ENCODE measurements around the gene KIF18A. TPM values are rescaled to one million over a fixed set of nuclear protein-coding genes. Genes with fewer than 3 reads are reported as not detected.
"Not testable (repeated sequence)": the region's sequence is repeated elsewhere in the genome, so short reads cannot be mapped to it uniquely, and the experiment has no call there.

The KIF18A gene
- total and polyA plus RNA-seq, 3 experiments from 2014 or later: 0.53 to 10.9 (median 10.8) TPM

DNA sequence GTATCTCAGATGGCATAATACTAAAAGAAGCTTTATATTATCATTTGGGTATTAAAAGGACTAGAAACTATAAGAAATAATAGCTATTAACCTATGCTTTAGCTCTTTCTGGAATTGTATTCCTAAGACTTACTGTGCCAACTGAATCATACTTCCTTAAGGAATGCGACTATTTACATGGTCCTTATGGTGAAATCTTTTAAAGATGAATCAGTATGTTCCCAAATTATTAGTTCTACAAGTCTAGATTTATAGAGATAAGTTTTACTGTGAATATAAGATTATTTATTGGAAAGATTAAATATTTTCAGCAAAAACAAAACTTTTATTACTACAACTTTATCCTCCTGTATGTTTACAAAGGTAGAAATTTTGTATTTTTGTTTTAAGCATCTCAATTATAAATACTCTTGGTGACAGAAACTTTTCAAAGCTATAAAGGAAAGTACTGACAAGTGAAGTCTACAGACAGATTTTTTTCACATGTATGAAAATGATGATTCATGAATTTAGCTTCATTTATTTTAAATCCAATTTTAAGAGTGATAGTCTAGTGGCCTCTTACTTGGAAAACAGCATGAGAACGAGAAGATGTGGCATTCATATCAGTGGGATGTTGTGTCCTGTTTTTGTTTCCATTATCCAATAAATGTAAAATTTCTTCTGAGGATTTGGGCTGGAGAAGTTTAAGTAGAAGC is 17.8 kb downstream of the KIF18A start:
- Histone ChIP-seq H3K4me3 (ENCODE audit: low read length) (no peak overlapping the region), H3K27me3 (ENCODE audit: insufficient read depth, low read length, poor library complexity, severe bottlenecking) (no peaks in the 10 kb centered on the region), H3K36me3 (ENCODE audit: insufficient read depth, low read length) (no peaks in the 10 kb centered on the region), H3K4me1 (ENCODE audit: insufficient read depth, low read length) (no peaks in the 10 kb centered on the region), H3K9me3 (ENCODE audit: low read length) (no peaks in the 10 kb centered on the region), H3K27ac (ENCODE audit: low read depth, low read length) (no peak overlapping the region)
- no peaks in the 10 kb centered on the region for H3K9me3 Mint-ChIP-seq
- H3K36me3 Mint-ChIP-seq: peaks cover 0 to 2% (median 0%) of the 10 kb centered on the region in 3 donors
- CTCF ChIA-PET: no interaction called here
- no peak overlapping the region for H3K27ac Mint-ChIP-seq
- DNase-seq: no peak
- peaks cover 0 to 2% (median under 1%) of the 10 kb centered on the region in 3 donors for H3K4me1 Mint-ChIP-seq
- POLR2A ChIA-PET: no interaction called here
- H3K4me3 Mint-ChIP-seq: no peak overlapping the region
- H3K27me3 Mint-ChIP-seq: no peaks in the 10 kb centered on the region

DNA sequence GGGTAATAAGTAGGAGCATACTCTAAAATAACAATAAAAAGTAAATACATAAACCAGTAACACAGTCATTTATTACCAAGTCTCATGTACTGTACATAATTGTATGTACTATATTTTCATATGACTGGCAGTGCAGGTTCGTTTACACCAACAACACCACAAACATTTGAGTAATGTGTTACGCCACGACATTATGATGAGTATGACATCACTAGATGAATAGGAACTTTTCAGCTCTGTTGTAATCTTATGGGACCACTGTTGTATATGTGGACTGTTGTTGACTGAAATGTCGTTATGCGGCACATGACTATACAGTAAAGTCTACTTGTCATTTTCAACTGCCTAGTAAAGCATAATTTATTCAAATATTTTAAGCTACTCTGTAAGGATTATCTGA is 18.6 kb downstream of the KIF18A start:
- POLR2A ChIA-PET: no interaction called here
- no peaks in the 10 kb centered on the region for H3K27me3 ChIP-seq (ENCODE audit: insufficient read depth, low read length, poor library complexity, severe bottlenecking)
- H3K9me3 ChIP-seq (ENCODE audit: low read length): no peaks in the 10 kb centered on the region
- H3K27ac ChIP-seq (ENCODE audit: low read depth, low read length): no peak overlapping the region
- H3K27me3 Mint-ChIP-seq: no peaks in the 10 kb centered on the region
- H3K4me3 ChIP-seq (ENCODE audit: low read length): no peak overlapping the region
- CTCF ChIA-PET: no interaction called here
- no peaks in the 10 kb centered on the region for H3K4me1 ChIP-seq (ENCODE audit: insufficient read depth, low read length)
- DNase-seq: no peak
- no peak overlapping the region for H3K27ac Mint-ChIP-seq
- peaks cover 0 to 2% (median 0%) of the 10 kb centered on the region in 3 donors for H3K36me3 Mint-ChIP-seq
- H3K36me3 ChIP-seq (ENCODE audit: insufficient read depth, low read length): no peaks in the 10 kb centered on the region
- no peaks in the 10 kb centered on the region for H3K4me1 Mint-ChIP-seq
- no peak overlapping the region for H3K4me3 Mint-ChIP-seq
- no peaks in the 10 kb centered on the region for H3K9me3 Mint-ChIP-seq

DNA sequence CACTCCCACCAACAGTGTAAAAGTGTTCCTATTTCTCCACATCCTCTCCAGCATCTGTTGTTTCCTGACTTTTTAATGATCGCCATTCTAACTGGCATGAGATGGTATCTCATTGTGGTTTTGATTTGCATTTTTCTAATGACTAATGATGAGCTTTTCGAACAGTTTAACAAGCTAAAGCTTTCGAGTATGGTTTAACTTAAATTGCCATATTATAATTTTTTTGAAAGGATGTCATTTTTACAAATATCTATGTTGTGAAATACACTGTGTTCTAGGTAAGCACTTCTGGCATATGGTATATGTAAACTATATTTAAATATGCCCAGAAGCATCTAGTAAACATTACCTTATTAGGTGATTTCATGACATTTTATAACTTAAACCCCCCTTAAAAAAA is 20.3 kb downstream of the KIF18A start:
- CTCF ChIA-PET; H3K4me3 Mint-ChIP-seq; H3K9me3 ChIP-seq (ENCODE audit: low read length); H3K4me1 Mint-ChIP-seq; DNase-seq; H3K27ac Mint-ChIP-seq; POLR2A ChIA-PET; H3K27me3 Mint-ChIP-seq; H3K9me3 Mint-ChIP-seq; H3K36me3 Mint-ChIP-seq; H3K27ac ChIP-seq (ENCODE audit: low read depth, low read length); H3K27me3 ChIP-seq (ENCODE audit: insufficient read depth, low read length, poor library complexity, severe bottlenecking); H3K36me3 ChIP-seq (ENCODE audit: insufficient read depth, low read length); H3K4me3 ChIP-seq (ENCODE audit: low read length); H3K4me1 ChIP-seq (ENCODE audit: insufficient read depth, low read length): not testable (repeated sequence)

DNA sequence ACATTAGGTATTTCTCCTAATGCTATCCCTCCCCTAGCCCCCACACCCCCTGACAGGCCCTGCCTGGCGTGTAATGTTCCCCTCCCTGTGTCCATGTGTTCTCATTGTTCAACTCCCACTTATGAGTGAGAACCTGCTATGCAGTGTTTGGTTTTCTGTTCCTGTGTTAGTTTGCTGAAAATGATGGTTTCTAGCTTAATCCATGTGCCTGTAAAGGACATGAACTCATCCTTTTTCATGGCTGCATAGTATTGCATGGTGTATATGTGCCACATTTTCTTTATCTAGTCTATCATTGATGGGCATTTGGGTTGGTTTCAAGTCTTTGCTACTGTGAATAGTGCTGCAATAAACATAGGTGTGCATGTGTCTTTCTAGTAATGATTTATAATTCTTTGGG is 20.8 kb downstream of the KIF18A start:
- H3K4me1 ChIP-seq (ENCODE audit: insufficient read depth, low read length); CTCF ChIA-PET; H3K36me3 Mint-ChIP-seq; H3K9me3 ChIP-seq (ENCODE audit: low read length); H3K36me3 ChIP-seq (ENCODE audit: insufficient read depth, low read length); H3K4me3 Mint-ChIP-seq; DNase-seq; H3K27me3 ChIP-seq (ENCODE audit: insufficient read depth, low read length, poor library complexity, severe bottlenecking); H3K4me1 Mint-ChIP-seq; H3K4me3 ChIP-seq (ENCODE audit: low read length); H3K9me3 Mint-ChIP-seq; H3K27me3 Mint-ChIP-seq; POLR2A ChIA-PET; H3K27ac ChIP-seq (ENCODE audit: low read depth, low read length): not testable (repeated sequence)
- peak overlapping the region in 1 of 8 donors; percentile 17 for H3K27ac Mint-ChIP-seq

DNA sequence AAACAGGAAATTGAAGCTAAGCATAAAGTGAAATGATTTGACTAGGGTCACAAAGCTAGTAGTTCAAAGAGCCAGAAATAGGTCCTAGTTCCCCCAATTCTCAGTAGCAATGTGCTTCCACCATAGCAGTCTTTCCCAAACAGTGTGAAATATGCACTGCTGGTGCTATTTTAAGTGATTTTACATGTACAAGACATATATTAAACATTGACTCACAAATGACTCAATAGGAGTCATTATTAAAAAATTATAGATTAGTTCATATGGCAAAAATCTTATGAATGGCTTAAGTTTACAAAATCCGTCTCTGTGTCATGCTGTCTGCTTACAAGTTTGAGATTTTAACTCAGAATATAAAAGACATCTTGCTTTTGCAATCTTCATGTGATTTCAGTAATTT is 21.4 kb downstream of the KIF18A start:
- H3K27me3 Mint-ChIP-seq: no peaks in the 10 kb centered on the region
- H3K36me3 Mint-ChIP-seq: peaks cover 0 to 2% (median 0%) of the 10 kb centered on the region in 3 donors
- H3K4me3 ChIP-seq (ENCODE audit: low read length): no peak overlapping the region
- no peak overlapping the region for H3K4me3 Mint-ChIP-seq
- H3K9me3 Mint-ChIP-seq: no peaks in the 10 kb centered on the region
- H3K36me3 ChIP-seq (ENCODE audit: insufficient read depth, low read length): no peaks in the 10 kb centered on the region
- no peaks in the 10 kb centered on the region for H3K4me1 Mint-ChIP-seq
- H3K27ac ChIP-seq (ENCODE audit: low read depth, low read length): no peak overlapping the region
- H3K4me1 ChIP-seq (ENCODE audit: insufficient read depth, low read length): no peaks in the 10 kb centered on the region
- H3K9me3 ChIP-seq (ENCODE audit: low read length): no peaks in the 10 kb centered on the region
- POLR2A ChIA-PET: no interaction called here
- no peak for DNase-seq
- no peaks in the 10 kb centered on the region for H3K27me3 ChIP-seq (ENCODE audit: insufficient read depth, low read length, poor library complexity, severe bottlenecking)
- no peak overlapping the region for H3K27ac Mint-ChIP-seq
- CTCF ChIA-PET: no interaction called here

DNA sequence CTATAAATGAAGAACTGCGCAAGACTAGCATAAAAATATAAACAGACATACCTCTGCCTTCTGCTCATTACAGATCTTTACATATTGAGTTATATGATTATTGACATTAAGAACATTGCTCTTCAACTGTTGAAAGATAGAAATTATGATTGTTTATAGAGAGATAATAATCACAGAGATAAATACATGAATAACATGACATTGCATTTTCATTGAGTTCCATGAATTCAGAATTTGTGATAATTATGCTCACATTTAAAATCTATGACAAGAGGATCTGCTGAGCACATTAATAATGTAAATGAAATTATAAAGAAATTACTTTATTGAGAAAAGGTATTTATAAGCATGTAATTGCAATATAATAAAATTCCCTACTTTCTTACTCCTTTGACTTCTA is 24.8 kb downstream of the KIF18A start:
- ChIA-PET CTCF (no interaction called here), POLR2A (no interaction called here)
- Histone ChIP-seq H3K36me3 (ENCODE audit: insufficient read depth, low read length) (no peaks in the 10 kb centered on the region), H3K4me1 (ENCODE audit: insufficient read depth, low read length) (no peaks in the 10 kb centered on the region), H3K27me3 (ENCODE audit: insufficient read depth, low read length, poor library complexity, severe bottlenecking) (no peaks in the 10 kb centered on the region), H3K4me3 (ENCODE audit: low read length) (no peak overlapping the region), H3K27ac (ENCODE audit: low read depth, low read length) (no peak overlapping the region), H3K9me3 (ENCODE audit: low read length) (no peaks in the 10 kb centered on the region)
- Mint-ChIP-seq H3K9me3 (no peaks in the 10 kb centered on the region), H3K36me3 (peaks cover 0 to 2% (median 0%) of the 10 kb centered on the region in 3 donors), H3K4me3 (no peak overlapping the region), H3K27me3 (no peaks in the 10 kb centered on the region), H3K4me1 (peaks cover 0 to 3% (median 0%) of the 10 kb centered on the region in 3 donors), H3K27ac (no peak overlapping the region)
- no peak for DNase-seq

DNA sequence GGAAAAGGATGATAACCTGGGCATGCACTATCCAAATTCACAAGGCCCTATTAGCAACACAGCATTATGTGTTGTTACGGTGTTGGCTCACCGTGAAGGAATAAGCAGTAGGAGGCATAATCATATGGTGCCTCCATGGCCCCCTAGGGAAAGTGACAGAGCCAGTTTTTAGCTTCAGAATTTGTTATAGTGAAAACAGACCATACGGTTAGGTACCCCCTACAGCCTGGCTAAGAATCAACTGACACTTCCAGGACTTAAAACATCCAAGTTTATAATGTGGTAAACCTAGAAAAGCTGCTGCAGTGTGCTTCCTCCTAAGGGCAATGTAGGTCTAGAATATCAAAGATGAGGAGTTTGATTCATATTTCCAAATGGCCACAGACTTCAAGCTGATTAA is 30.4 kb downstream of the KIF18A start:
- Mint-ChIP-seq H3K4me3 (no peak overlapping the region), H3K27me3 (no peaks in the 10 kb centered on the region), H3K36me3 (no peaks in the 10 kb centered on the region), H3K9me3 (no peaks in the 10 kb centered on the region), H3K27ac (no peak overlapping the region), H3K4me1 (peaks cover 0 to 14% (median 0%) of the 10 kb centered on the region in 3 donors)
- no peak overlapping the region for H3K27ac ChIP-seq (ENCODE audit: low read depth, low read length)
- no peaks in the 10 kb centered on the region for H3K9me3 ChIP-seq (ENCODE audit: low read length)
- H3K27me3 ChIP-seq (ENCODE audit: insufficient read depth, low read length, poor library complexity, severe bottlenecking): no peaks in the 10 kb centered on the region
- no peaks in the 10 kb centered on the region for H3K4me1 ChIP-seq (ENCODE audit: insufficient read depth, low read length)
- POLR2A ChIA-PET: no interaction called here
- H3K4me3 ChIP-seq (ENCODE audit: low read length): no peak overlapping the region
- no peaks in the 10 kb centered on the region for H3K36me3 ChIP-seq (ENCODE audit: insufficient read depth, low read length)
- DNase-seq: no peak
- CTCF ChIA-PET: no interaction called here

DNA sequence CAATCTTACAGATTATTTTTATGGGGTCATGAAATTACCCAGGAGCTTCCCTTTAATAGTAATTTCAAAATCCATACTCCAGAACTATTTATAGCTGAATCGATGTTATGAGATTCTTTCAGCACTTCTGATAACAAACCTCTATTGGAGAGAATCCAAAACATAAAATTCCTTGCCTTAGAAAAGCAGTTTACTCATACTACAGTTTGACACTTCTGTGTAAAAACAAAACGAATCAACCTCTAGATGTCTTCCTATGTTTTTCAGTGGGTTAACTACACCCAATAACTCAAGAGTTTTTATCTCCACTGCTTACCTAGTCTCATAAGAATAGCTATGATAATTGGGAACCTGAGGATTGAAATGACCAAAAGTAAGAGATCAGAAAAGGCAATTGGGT is 35.6 kb downstream of the KIF18A start:
- no peaks in the 10 kb centered on the region for H3K36me3 ChIP-seq (ENCODE audit: insufficient read depth, low read length)
- no peaks in the 10 kb centered on the region for H3K4me1 ChIP-seq (ENCODE audit: insufficient read depth, low read length)
- no peak overlapping the region for H3K4me3 ChIP-seq (ENCODE audit: low read length)
- no peak overlapping the region for H3K4me3 Mint-ChIP-seq
- no peaks in the 10 kb centered on the region for H3K9me3 ChIP-seq (ENCODE audit: low read length)
- DNase-seq: no peak
- H3K27ac ChIP-seq (ENCODE audit: low read depth, low read length): no peak overlapping the region
- ChIA-PET POLR2A (interaction anchor here (0.7 kb wide), 1 partner anchor 647 kb away, joined by 4 read pairs; no protein-coding TSS in a partner anchor), CTCF (no interaction called here)
- H3K9me3 Mint-ChIP-seq: no peaks in the 10 kb centered on the region
- no peaks in the 10 kb centered on the region for H3K36me3 Mint-ChIP-seq
- H3K4me1 Mint-ChIP-seq: peaks cover 0 to 11% (median 0%) of the 10 kb centered on the region in 3 donors
- peak overlapping the region in 1 of 8 donors; percentile 6 for H3K27ac Mint-ChIP-seq
- no peaks in the 10 kb centered on the region for H3K27me3 ChIP-seq (ENCODE audit: insufficient read depth, low read length, poor library complexity, severe bottlenecking)
- no peaks in the 10 kb centered on the region for H3K27me3 Mint-ChIP-seq

DNA sequence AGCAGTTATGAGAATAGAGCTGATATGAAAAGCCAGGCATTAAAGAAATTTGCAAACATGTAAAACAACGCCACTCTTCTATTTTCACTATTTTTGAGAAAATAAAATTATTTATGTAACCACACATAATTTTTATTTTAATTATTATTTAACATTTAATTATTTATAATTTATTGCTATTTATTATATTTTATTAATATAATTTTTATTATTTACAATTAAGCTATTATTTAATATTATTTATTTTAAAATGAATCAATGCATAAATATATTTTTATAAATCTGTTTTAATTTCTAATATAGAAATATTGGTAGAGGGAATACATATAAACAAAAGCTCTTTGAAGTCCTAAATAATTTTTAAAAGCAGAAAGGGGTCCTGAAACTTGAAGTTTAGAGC is 36.7 kb downstream of the KIF18A start:
- Histone ChIP-seq H3K27ac (ENCODE audit: low read depth, low read length) (no peak overlapping the region), H3K4me3 (ENCODE audit: low read length) (no peak overlapping the region), H3K4me1 (ENCODE audit: insufficient read depth, low read length) (no peaks in the 10 kb centered on the region), H3K27me3 (ENCODE audit: insufficient read depth, low read length, poor library complexity, severe bottlenecking) (no peaks in the 10 kb centered on the region), H3K9me3 (ENCODE audit: low read length) (no peaks in the 10 kb centered on the region), H3K36me3 (ENCODE audit: insufficient read depth, low read length) (no peaks in the 10 kb centered on the region)
- H3K4me1 Mint-ChIP-seq: peaks cover 0 to 11% (median 0%) of the 10 kb centered on the region in 3 donors
- CTCF ChIA-PET: no interaction called here
- H3K9me3 Mint-ChIP-seq: no peaks in the 10 kb centered on the region
- H3K4me3 Mint-ChIP-seq: no peak overlapping the region
- POLR2A ChIA-PET: no interaction called here
- DNase-seq: no peak
- no peaks in the 10 kb centered on the region for H3K36me3 Mint-ChIP-seq
- no peak overlapping the region for H3K27ac Mint-ChIP-seq
- no peaks in the 10 kb centered on the region for H3K27me3 Mint-ChIP-seq
